ENCODE results near the gene ANKS1A.

DNA sequence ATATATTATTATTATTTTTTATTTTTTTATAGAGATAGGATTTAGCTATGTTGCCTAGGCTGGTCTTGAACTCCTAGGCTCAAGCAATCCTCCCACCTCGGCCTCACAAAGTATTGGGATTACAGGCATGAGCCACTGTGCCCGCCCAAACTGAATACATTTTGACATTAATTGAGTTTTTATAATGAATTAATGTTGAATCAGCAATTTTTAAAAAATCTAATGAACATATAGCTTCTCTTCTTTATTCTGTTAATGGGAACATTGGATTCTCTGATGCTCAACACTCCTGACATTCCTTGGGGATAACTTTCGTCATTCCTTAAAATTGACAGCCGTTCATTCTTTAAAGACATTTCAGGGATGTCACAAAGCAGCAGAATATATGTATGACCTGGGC, 52.4 kb downstream of the ANKS1A start:
- TF ChIP-seq, protein P1, sequence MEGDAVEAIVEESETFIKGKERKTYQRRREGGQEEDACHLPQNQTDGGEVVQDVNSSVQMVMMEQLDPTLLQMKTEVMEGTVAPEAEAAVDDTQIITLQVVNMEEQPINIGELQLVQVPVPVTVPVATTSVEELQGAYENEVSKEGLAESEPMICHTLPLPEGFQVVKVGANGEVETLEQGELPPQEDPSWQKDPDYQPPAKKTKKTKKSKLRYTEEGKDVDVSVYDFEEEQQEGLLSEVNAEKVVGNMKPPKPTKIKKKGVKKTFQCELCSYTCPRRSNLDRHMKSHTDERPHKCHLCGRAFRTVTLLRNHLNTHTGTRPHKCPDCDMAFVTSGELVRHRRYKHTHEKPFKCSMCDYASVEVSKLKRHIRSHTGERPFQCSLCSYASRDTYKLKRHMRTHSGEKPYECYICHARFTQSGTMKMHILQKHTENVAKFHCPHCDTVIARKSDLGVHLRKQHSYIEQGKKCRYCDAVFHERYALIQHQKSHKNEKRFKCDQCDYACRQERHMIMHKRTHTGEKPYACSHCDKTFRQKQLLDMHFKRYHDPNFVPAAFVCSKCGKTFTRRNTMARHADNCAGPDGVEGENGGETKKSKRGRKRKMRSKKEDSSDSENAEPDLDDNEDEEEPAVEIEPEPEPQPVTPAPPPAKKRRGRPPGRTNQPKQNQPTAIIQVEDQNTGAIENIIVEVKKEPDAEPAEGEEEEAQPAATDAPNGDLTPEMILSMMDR (conservative IDR thresholded peaks at IDR 0.05; ENCODE audit: low read depth, low read length) = no peak
- no peak for TF ChIP-seq EZH2 (IDR thresholded peaks at IDR 0.05; ENCODE audit: borderline replicate concordance, low read depth, low read length, poor library complexity, severe bottlenecking)
